Endothelial cell (in vitro differentiated cells): ENCODE measurements around the gene PFN2. TPM values are rescaled to one million over a fixed set of nuclear protein-coding genes. Genes with fewer than 3 reads are reported as not detected.

ENCODE experiments used
- DNase-seq: peaks from one replicate; pipeline ENCODE4 v3.0.0; 2021; ENCODE audit warnings: low spot score
- H3K27ac Mint-ChIP-seq: one replicate; pipeline ENCODE4 v1.8.0; 2021; ENCODE audit warnings: mixed read lengths, inconsistent platforms; ENCODE audit not compliant: unreplicated experiment
- H3K27me3 Mint-ChIP-seq: one replicate; pipeline ENCODE4 v1.8.0; 2021; ENCODE audit warnings: mild to moderate bottlenecking, moderate library complexity, mixed read lengths, inconsistent platforms; ENCODE audit not compliant: unreplicated experiment
- H3K36me3 Mint-ChIP-seq: one replicate; pipeline ENCODE4 v1.8.0; 2021; ENCODE audit warnings: mild to moderate bottlenecking, low read depth, mixed read lengths, inconsistent platforms; ENCODE audit not compliant: unreplicated experiment
- H3K4me1 Mint-ChIP-seq: one replicate; pipeline ENCODE4 v1.8.0; 2021; ENCODE audit warnings: mild to moderate bottlenecking, mixed read lengths, inconsistent platforms; ENCODE audit not compliant: unreplicated experiment
- H3K4me3 Mint-ChIP-seq: one replicate; pipeline ENCODE4 v1.8.0; 2021; ENCODE audit warnings: mild to moderate bottlenecking, mixed read lengths, inconsistent platforms; ENCODE audit not compliant: unreplicated experiment
- H3K9me3 Mint-ChIP-seq: one replicate; pipeline ENCODE4 v1.8.0; 2021; ENCODE audit warnings: mixed read lengths, inconsistent platforms; ENCODE audit not compliant: unreplicated experiment
- CTCF ChIP-seq: fragments of 200-600 bp; sonication (generic); IDR thresholded peaks from one replicate; pipeline ENCODE4 v1.5.0; 2021; ENCODE audit warnings: antibody characterized with exemption; ENCODE audit not compliant: unreplicated experiment
- total RNA-seq: library from RNA; stranded (reverse); fragmentation: NEBNext Ultra II Directional; extraction: Animal tissue kit (Norgen Biotek cat#: 25700); gene quantifications from one replicate; pipeline ENCODE4 v1.2.1, GENCODE V29; 2021; ENCODE audit not compliant: unreplicated experiment

Gene PFN2
- total RNA-seq, 1 donor from 2014 or later = 102 TPM

GRCh38 chr3:149933008-149933407 lies 37.7 kb downstream of the PFN2 start:
- no peak for DNase-seq
- Mint-ChIP-seq H3K4me3 (no peak overlapping the region), H3K9me3 (no peaks in the 10 kb centered on the region), H3K36me3 (peaks cover 18% of the 10 kb centered on the region), H3K27me3 (peaks cover 1% of the 10 kb centered on the region), H3K27ac (no peak overlapping the region), H3K4me1 (no peaks in the 10 kb centered on the region)
- TF ChIP-seq CTCF = no peak

- no peaks in the 10 kb centered on the region for H3K9me3 Mint-ChIP-seq
- H3K4me3 Mint-ChIP-seq = no peak overlapping the region
- peaks cover 8% of the 10 kb centered on the region for H3K36me3 Mint-ChIP-seq
- no peaks in the 10 kb centered on the region for H3K27me3 Mint-ChIP-seq
- DNase-seq = no peak
- H3K27ac Mint-ChIP-seq = no peak overlapping the region
- no peak for TF ChIP-seq CTCF
- H3K4me1 Mint-ChIP-seq = no peaks in the 10 kb centered on the region
These were observed 50.6 kb downstream of the PFN2 start for GRCh38 chr3:149920119-149920518.

GRCh38 chr3:149919509-149919908 lies 51.2 kb downstream of the PFN2 start:
- Mint-ChIP-seq H3K4me1 (no peaks in the 10 kb centered on the region), H3K4me3 (no peak overlapping the region), H3K36me3 (peaks cover 8% of the 10 kb centered on the region), H3K27ac (no peak overlapping the region), H3K27me3 (no peaks in the 10 kb centered on the region), H3K9me3 (no peaks in the 10 kb centered on the region)
- TF ChIP-seq CTCF = no peak
- DNase-seq = no peak

GRCh38 chr3:149917124-149917667 lies 53.5 kb downstream of the PFN2 start:
- no peaks in the 10 kb centered on the region for H3K27me3 Mint-ChIP-seq
- no peak for TF ChIP-seq CTCF
- H3K9me3 Mint-ChIP-seq = no peaks in the 10 kb centered on the region
- H3K4me3 Mint-ChIP-seq = no peak overlapping the region
- H3K4me1 Mint-ChIP-seq = no peaks in the 10 kb centered on the region
- no peak overlapping the region for H3K27ac Mint-ChIP-seq
- peaks cover 6% of the 10 kb centered on the region for H3K36me3 Mint-ChIP-seq
- DNase-seq = no peak

Other genes starting within 250 kb of the PFN2 start
- 43.8 TPM for gene COMMD2, start 218.4 kb downstream of the PFN2 start, total RNA-seq
- not detected for gene ANKUB1, start 178.3 kb downstream of the PFN2 start, total RNA-seq
- 30.7 TPM for gene RNF13, start 157.7 kb downstream of the PFN2 start, total RNA-seq